ENCODE data around the gene PTN. TPM values are rescaled to one million over a fixed set of nuclear protein-coding genes. Genes with fewer than 3 reads are reported as not detected.
"Not testable (repeated sequence)": the region's sequence is repeated elsewhere in the genome, so short reads cannot be mapped to it uniquely, and the experiment has no call there.

The PTN gene
- total RNA-seq, 1 donor from 2014 or later: 271 TPM

DNA sequence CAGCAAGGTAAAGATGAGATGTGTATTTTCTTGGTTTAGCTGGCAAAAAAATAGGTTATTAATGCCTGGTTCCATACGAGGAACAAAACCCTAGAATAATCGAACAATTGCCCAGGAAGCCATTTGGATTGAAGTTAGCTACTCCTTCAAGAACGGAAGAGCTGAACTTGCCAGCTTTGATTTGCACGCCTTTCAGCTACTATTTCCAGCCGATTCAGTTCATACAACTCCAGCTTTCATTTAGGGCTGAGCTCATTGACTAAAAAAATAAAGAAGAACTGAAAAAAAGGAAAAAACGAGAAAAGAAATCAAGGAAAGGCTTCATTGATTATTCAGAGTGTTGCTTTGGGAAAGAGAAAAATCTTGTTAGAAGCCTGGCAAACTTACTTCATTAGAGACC, 60.4 kb downstream of the PTN start:
- Mint-ChIP-seq H3K4me3 (no peak overlapping the region), H3K9me3 (no peaks in the 10 kb centered on the region), H3K36me3 (peaks cover 7% of the 10 kb centered on the region), H3K27me3 (no peaks in the 10 kb centered on the region), H3K27ac (no peak overlapping the region), H3K4me1 (ENCODE audit: unreplicated experiment) (no peaks in the 10 kb centered on the region)
- no peak for DNase-seq (ENCODE audit: extremely low spot score, unreplicated experiment)
- TF ChIP-seq, protein P1, sequence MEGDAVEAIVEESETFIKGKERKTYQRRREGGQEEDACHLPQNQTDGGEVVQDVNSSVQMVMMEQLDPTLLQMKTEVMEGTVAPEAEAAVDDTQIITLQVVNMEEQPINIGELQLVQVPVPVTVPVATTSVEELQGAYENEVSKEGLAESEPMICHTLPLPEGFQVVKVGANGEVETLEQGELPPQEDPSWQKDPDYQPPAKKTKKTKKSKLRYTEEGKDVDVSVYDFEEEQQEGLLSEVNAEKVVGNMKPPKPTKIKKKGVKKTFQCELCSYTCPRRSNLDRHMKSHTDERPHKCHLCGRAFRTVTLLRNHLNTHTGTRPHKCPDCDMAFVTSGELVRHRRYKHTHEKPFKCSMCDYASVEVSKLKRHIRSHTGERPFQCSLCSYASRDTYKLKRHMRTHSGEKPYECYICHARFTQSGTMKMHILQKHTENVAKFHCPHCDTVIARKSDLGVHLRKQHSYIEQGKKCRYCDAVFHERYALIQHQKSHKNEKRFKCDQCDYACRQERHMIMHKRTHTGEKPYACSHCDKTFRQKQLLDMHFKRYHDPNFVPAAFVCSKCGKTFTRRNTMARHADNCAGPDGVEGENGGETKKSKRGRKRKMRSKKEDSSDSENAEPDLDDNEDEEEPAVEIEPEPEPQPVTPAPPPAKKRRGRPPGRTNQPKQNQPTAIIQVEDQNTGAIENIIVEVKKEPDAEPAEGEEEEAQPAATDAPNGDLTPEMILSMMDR (conservative IDR thresholded peaks at IDR 0.05): no peak

DNA sequence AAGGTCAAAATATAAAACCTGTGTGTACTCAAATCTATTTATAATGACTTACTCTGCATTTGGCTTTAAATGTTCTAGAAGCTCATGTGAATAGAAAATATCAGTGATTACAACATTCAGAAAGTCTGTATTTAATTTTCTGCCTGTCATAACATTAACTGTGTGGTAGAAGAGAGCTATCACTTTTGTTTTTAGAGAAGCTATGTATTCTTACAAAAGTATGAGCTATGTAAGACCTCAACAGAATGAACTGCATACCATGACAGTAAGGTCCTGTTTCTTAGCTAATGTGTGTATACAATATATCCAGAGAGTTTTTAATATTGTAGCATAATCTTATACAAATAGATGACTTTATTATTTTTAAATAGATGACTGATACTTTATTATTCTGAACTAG, 61.5 kb downstream of the PTN start:
- H3K27ac Mint-ChIP-seq: no peak overlapping the region
- H3K27me3 Mint-ChIP-seq: no peaks in the 10 kb centered on the region
- DNase-seq (ENCODE audit: extremely low spot score, unreplicated experiment): no peak
- no peaks in the 10 kb centered on the region for H3K9me3 Mint-ChIP-seq
- H3K4me1 Mint-ChIP-seq (ENCODE audit: unreplicated experiment): no peaks in the 10 kb centered on the region
- no peak overlapping the region for H3K4me3 Mint-ChIP-seq
- TF ChIP-seq, protein P1 (conservative IDR thresholded peaks at IDR 0.05): no peak
- peaks cover 7% of the 10 kb centered on the region for H3K36me3 Mint-ChIP-seq

DNA sequence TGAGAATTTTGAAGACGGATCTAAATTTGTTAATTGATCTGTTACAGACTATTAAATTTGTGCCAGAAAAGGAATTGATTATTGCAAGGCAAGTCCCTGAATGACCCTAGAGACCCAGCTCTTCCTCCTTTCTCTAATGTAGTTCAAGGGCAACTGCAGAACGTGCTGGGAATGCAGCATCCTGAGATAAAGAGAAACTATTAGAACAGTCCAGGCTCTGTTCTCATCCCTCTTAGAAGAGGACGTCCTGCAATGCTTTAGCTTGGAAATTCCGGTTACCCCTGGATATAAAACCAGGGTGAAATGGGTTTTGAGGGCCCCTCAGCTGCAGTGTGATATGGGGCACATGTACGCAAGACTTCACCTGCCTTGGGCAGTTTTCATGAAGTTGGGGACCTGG, 67.3 kb downstream of the PTN start:
- Mint-ChIP-seq H3K36me3 (no peaks in the 10 kb centered on the region), H3K9me3 (no peaks in the 10 kb centered on the region), H3K27ac (no peak overlapping the region), H3K27me3 (no peaks in the 10 kb centered on the region), H3K4me1 (ENCODE audit: unreplicated experiment) (peaks cover 6% of the 10 kb centered on the region), H3K4me3 (no peak overlapping the region)
- TF ChIP-seq, protein P1 (conservative IDR thresholded peaks at IDR 0.05): no peak
- DNase-seq (ENCODE audit: extremely low spot score, unreplicated experiment): no peak

DNA sequence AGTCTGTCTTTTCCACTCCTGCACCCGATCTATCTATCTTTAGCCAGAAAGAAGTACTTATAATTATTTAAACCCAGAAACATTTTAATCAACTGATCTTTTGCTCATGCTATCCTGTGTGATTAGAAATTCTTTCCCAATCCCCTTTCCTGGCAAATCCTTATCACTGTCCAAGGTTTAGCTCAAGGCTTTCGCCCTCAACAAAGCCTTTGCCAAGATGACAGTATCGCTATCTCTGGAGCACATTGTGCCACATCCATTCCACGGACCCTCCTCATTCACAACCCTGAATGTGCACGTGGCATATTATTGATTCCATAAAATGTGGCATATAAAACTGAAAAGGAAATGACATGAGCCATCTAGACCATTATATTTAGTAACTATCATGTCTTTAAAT, 71.3 kb downstream of the PTN start:
- H3K4me1 Mint-ChIP-seq (ENCODE audit: unreplicated experiment): peaks cover 11% of the 10 kb centered on the region
- TF ChIP-seq, protein P1 (conservative IDR thresholded peaks at IDR 0.05): no peak
- H3K36me3 Mint-ChIP-seq: peaks cover 10% of the 10 kb centered on the region
- H3K4me3 Mint-ChIP-seq: no peak overlapping the region
- no peak for DNase-seq (ENCODE audit: extremely low spot score, unreplicated experiment)
- H3K9me3 Mint-ChIP-seq: peaks cover 6% of the 10 kb centered on the region
- no peak overlapping the region for H3K27ac Mint-ChIP-seq
- no peaks in the 10 kb centered on the region for H3K27me3 Mint-ChIP-seq

DNA sequence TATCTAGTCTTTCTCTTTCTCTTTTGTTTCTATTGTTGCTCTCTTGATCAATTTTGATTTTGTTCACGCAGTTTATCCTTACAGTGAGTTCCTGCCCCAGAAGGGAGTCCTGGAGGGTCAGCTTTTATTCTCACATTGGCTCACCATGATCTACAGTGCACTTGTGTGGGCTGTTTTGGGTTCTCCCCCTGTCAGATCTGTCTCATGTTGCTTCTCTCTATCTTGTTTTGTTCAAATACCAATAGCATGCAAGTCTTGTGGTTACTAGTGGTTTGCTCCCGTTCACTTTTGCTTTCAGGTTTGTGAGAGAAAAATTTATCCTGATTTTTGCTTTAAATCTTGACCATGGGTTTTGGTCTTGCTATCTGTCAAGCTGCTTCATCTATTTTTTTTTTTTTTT, 74.3 kb downstream of the PTN start:
- peaks cover 9% of the 10 kb centered on the region for H3K4me1 Mint-ChIP-seq (ENCODE audit: unreplicated experiment)
- peaks cover 11% of the 10 kb centered on the region for H3K36me3 Mint-ChIP-seq
- H3K27me3 Mint-ChIP-seq: no peaks in the 10 kb centered on the region
- H3K9me3 Mint-ChIP-seq: peaks cover 6% of the 10 kb centered on the region
- TF ChIP-seq, protein P1 (conservative IDR thresholded peaks at IDR 0.05): no peak
- H3K27ac Mint-ChIP-seq: no peak overlapping the region
- no peak for DNase-seq (ENCODE audit: extremely low spot score, unreplicated experiment)
- H3K4me3 Mint-ChIP-seq: no peak overlapping the region

DNA sequence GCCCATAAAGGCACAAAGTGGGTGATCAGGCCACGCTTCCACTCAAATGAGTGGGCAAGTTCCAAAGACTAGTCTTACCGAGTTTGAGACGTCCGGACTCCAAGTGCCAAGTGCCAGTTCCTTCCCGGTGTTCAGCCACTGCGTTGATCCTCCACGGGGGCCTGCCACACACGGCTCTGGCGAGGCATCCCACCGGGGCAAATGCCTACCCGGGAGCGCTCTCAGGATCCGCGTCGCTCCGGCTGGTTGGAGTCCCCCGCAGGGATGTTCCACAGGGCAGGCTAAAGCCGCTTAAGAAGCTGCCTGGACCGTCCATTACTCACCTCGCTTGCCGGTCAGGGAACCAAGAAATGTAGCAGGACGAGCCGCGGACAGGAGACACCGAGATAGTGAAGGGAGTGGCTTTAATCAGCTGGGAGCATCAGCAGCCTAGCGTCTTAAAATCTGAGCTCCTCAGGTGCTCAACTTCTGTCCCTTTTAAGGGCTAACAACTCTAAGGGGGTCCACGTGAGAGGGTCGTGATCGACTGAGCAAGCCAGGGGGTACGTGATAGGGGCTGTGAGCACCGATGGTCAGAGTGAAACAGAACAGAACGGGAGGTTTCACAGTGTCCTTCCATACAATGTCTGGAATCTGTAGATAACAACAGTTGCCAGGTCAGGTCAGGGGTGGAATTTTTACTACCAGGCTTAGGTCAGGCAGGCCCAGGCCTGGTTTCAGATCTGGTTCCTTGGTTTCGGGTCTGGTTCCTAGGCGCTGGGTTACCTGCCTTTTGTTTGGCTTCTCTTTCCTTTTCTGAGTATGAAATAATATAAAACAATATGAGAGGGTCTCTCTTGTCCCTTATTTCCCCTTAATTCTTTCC, 75.3 kb downstream of the PTN start:
- H3K9me3 Mint-ChIP-seq; H3K27me3 Mint-ChIP-seq; H3K27ac Mint-ChIP-seq; H3K4me1 Mint-ChIP-seq (ENCODE audit: unreplicated experiment); H3K4me3 Mint-ChIP-seq; DNase-seq (ENCODE audit: extremely low spot score, unreplicated experiment): not testable (repeated sequence)
- peaks cover 14% of the 10 kb centered on the region for H3K36me3 Mint-ChIP-seq
